H9 (cell line): ENCODE results near the gene ACOX3. TPM values are rescaled to one million over a fixed set of nuclear protein-coding genes. Genes with fewer than 3 reads are reported as not detected.
A peak's percentile ranks its signal among the peaks of the same experiment; 100 is the strongest.

Experiments
- DNase-seq: peaks from one replicate; pipeline ENCODE4 v3.0.0-alpha.2; 2017
- H2AFZ ChIP-seq: one replicate; pipeline ENCODE4 v1.6.1; 2013; ENCODE audit warnings: mild to moderate bottlenecking, low read length, control low read depth, moderate library complexity
- H2AK5ac ChIP-seq: 2 replicates; pipeline ENCODE4 v1.6.1; 2013; ENCODE audit warnings: low read length, control low read depth, mixed read lengths; ENCODE audit not compliant: insufficient read length
- H2BK120ac ChIP-seq: one replicate; pipeline ENCODE4 v1.6.1; 2013; ENCODE audit warnings: low read depth, mild to moderate bottlenecking, low read length, control low read depth, inconsistent platforms; ENCODE audit not compliant: poor library complexity, severe bottlenecking
- H2BK12ac ChIP-seq: 2 replicates; pipeline ENCODE4 v1.6.1; 2013; ENCODE audit warnings: low read length, control low read depth, mixed read lengths, low read depth; ENCODE audit not compliant: insufficient read length
- H2BK15ac ChIP-seq: 2 replicates; pipeline ENCODE4 v1.6.1; 2013; ENCODE audit warnings: low read depth, low read length, control low read depth
- H2BK20ac ChIP-seq: one replicate; pipeline ENCODE4 v1.6.1; 2013; ENCODE audit warnings: low read depth, mild to moderate bottlenecking, low read length, control low read depth, inconsistent platforms; ENCODE audit not compliant: poor library complexity, severe bottlenecking
- H2BK5ac ChIP-seq: 2 replicates; pipeline ENCODE4 v1.6.1; 2013; ENCODE audit warnings: low read length, control low read depth, mixed read lengths; ENCODE audit not compliant: insufficient read length
- H3K14ac ChIP-seq: 2 replicates; pipeline ENCODE4 v1.6.1; 2013; ENCODE audit warnings: low read length, control low read depth; ENCODE audit not compliant: insufficient read depth
- H3K18ac ChIP-seq: 2 replicates; pipeline ENCODE4 v1.6.1; 2013; ENCODE audit warnings: low read depth, mild to moderate bottlenecking, mixed read lengths, low read length, control low read depth; ENCODE audit not compliant: insufficient read length
- H3K23ac ChIP-seq: 2 replicates; pipeline ENCODE4 v1.6.1; 2013; ENCODE audit warnings: low read length, control low read depth, mixed read lengths, low read depth; ENCODE audit not compliant: insufficient read length
- H3K23me2 ChIP-seq: 2 replicates; pipeline ENCODE4 v1.6.1; 2013; ENCODE audit warnings: low read depth, mild to moderate bottlenecking, mixed read lengths, low read length, control low read depth; ENCODE audit not compliant: insufficient read length, poor library complexity, severe bottlenecking
- H3K27ac ChIP-seq: 2 replicates; pipeline ENCODE4 v1.5.1; 2013; ENCODE audit warnings: low read length, control low read depth, mixed read lengths, low read depth; ENCODE audit not compliant: insufficient read length
- H3K27me3 ChIP-seq: 2 replicates; pipeline ENCODE4 v1.6.1; 2013; ENCODE audit warnings: low read length, control low read depth, inconsistent platforms; ENCODE audit not compliant: insufficient read depth
- H3K4ac ChIP-seq: 2 replicates; pipeline ENCODE4 v1.6.1; 2013; ENCODE audit warnings: low read depth, mild to moderate bottlenecking, control low read depth, inconsistent platforms, low read length, moderate library complexity
- H3K4me1 ChIP-seq: 2 replicates; pipeline ENCODE4 v1.6.1; 2013; ENCODE audit warnings: low read length, control low read depth, inconsistent platforms; ENCODE audit not compliant: insufficient read depth
- H3K4me2 ChIP-seq: 2 replicates; pipeline ENCODE4 v1.6.1; 2013; ENCODE audit warnings: low read length, control low read depth, mixed read lengths; ENCODE audit not compliant: insufficient read length, insufficient read depth
- H3K56ac ChIP-seq: 2 replicates; pipeline ENCODE4 v1.6.1; 2013; ENCODE audit warnings: low read depth, mild to moderate bottlenecking, mixed read lengths, low read length, control low read depth; ENCODE audit not compliant: insufficient read length
- H3K79me1 ChIP-seq: 2 replicates; pipeline ENCODE4 v1.6.1; 2013; ENCODE audit warnings: low read depth, mild to moderate bottlenecking, moderate library complexity, low read length, control low read depth, inconsistent platforms; ENCODE audit not compliant: insufficient read depth, poor library complexity, severe bottlenecking
- H3K79me2 ChIP-seq: 2 replicates; pipeline ENCODE4 v1.6.1; 2013; ENCODE audit warnings: low read length, control low read depth, inconsistent platforms; ENCODE audit not compliant: insufficient read depth
- H3K9ac ChIP-seq: 2 replicates; pipeline ENCODE4 v1.6.1; 2013; ENCODE audit warnings: low read length, control low read depth, mixed read lengths; ENCODE audit not compliant: insufficient read length; ENCODE audit errors: extremely low read depth
- H3K9me3 ChIP-seq: one replicate; pipeline ENCODE4 v1.6.1; 2013; ENCODE audit warnings: low read depth, low read length, inconsistent platforms; ENCODE audit not compliant: control insufficient read depth
- H3T11ph ChIP-seq: one replicate; pipeline ENCODE4 v1.6.1; 2013; ENCODE audit warnings: mild to moderate bottlenecking, low read length, control low read depth, inconsistent platforms
- H4K20me1 ChIP-seq: one replicate; pipeline ENCODE4 v1.6.1; 2013; ENCODE audit not compliant: control insufficient read depth, insufficient read length, insufficient read depth
- H4K5ac ChIP-seq: 2 replicates; pipeline ENCODE4 v1.6.1; 2013; ENCODE audit warnings: low read depth, mild to moderate bottlenecking, mixed read lengths, low read length, control low read depth; ENCODE audit not compliant: insufficient read length
- H4K8ac ChIP-seq: replicated peaks from 2 replicates; pipeline ENCODE4 v1.6.1; 2013; ENCODE audit warnings: low read length, control low read depth, mixed read lengths, low read depth; ENCODE audit not compliant: insufficient read length
- H4K91ac ChIP-seq: 2 replicates; pipeline ENCODE4 v1.6.1; 2013; ENCODE audit warnings: low read depth, mild to moderate bottlenecking, moderate library complexity, mixed read lengths, low read length, control low read depth; ENCODE audit not compliant: insufficient read length
- H3K27ac Mint-ChIP-seq, 3 experiments: 2 replicates in 2 of 3; 3 replicates in 1 of 3; pipeline ENCODE4 v1.8.0; 2020 to 2021; ENCODE audit warnings: mixed read lengths in 3 of 3, mild to moderate bottlenecking in 1 of 3, moderate library complexity in 1 of 3
- H3K27me3 Mint-ChIP-seq: 2 replicates; pipeline ENCODE4 v1.8.0; 2021; ENCODE audit warnings: low read depth, mild to moderate bottlenecking, moderate library complexity, mixed read lengths
- H3K36me3 Mint-ChIP-seq, 3 experiments: 2 replicates in 2 of 3; 3 replicates in 1 of 3; pipeline ENCODE4 v1.8.0; 2020 to 2021; ENCODE audit warnings: low read depth in 3 of 3, mixed read lengths in 3 of 3; ENCODE audit not compliant: insufficient read depth in 1 of 3
- H3K4me1 Mint-ChIP-seq, 2 experiments: 2 replicates each; pipeline ENCODE4 v1.8.0; 2020; ENCODE audit warnings: mixed read lengths in 2 of 2
- H3K4me3 Mint-ChIP-seq, 2 experiments: 2 replicates in 1 of 2; 3 replicates in 1 of 2; pipeline ENCODE4 v1.8.0; 2020 to 2021; ENCODE audit warnings: mild to moderate bottlenecking in 2 of 2, mixed read lengths in 2 of 2, moderate library complexity in 1 of 2
- H3K9me3 Mint-ChIP-seq, 2 experiments: 2 replicates in 1 of 2; 3 replicates in 1 of 2; pipeline ENCODE4 v1.8.0; 2020; ENCODE audit warnings: mild to moderate bottlenecking in 2 of 2, mixed read lengths in 2 of 2, moderate library complexity in 1 of 2
- WGBS: extraction: QIAGEN DNeasy Blood & Tissue Kit; methylation state at CpG from one replicate; pipeline ENCODE4 v1.1.7; 2013; ENCODE audit warnings: missing lambda C conversion rate, low lambda C conversion rate, mixed read lengths; ENCODE audit not compliant: insufficient read length; ENCODE audit errors: extremely low coverage; 5-methylcytosine and 5-hydroxymethylcytosine counted together
- total RNA-seq: library from RNA; stranded (reverse); gene quantifications from 2 replicates; pipeline ENCODE4 v1.2.1, GENCODE V29; 2021
- TF ChIP-seq, protein P1 (sequence below): fragments of 200-600 bp; sonication (generic); conservative IDR thresholded peaks from 3 replicates; pipeline ENCODE4 v1.8.0; 2021; ENCODE audit warnings: antibody characterized with exemption, mild to moderate bottlenecking

Gene ACOX3
- total RNA-seq, 1 experiment from 2014 or later, result 13.8 TPM

DNA sequence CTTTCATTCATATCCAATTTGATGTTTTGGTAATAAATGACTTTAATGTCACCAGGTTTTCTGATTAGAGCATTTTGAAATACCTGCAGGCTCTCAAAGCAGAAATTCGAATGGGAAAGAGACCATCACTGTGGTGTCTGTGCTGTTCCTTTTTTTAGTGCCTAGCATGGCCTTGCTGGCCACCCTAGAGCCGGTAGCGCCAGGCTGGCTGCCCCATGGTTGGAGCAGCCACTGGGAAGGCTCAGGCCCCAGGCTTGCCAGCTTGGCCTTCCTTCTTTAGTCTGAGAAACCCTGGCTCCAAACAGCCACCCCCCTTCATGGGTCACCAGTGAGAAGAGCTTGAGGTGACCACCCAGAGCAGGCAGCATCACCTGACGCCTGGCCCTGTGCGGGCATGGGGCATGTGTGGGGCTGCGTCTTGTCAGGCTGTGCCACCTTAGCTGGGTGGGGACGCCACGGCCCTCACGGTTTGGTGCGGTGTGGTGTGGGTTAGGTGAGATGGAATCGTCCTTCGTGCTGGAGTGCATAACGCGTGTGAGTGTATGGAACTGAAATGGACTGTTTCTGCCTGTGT lies 30.0 kb upstream of the ACOX3 start:
- Histone ChIP-seq H2BK5ac (no peak overlapping the region), H3K9me3 (no peaks in the 10 kb centered on the region), H2BK12ac (no peak overlapping the region), H4K5ac (no peak overlapping the region), H3K56ac (no peak overlapping the region), H3K4me1 (no peaks in the 10 kb centered on the region), H2AFZ (no peak overlapping the region), H3K23ac (no peak overlapping the region), H4K91ac (no peak overlapping the region), H3K79me1 (no peaks in the 10 kb centered on the region), H3T11ph (no peak overlapping the region), H2BK15ac (no peak overlapping the region), H3K4me2 (no peak overlapping the region), H3K4ac (no peak overlapping the region), H3K79me2 (no peaks in the 10 kb centered on the region), H3K23me2 (no peaks in the 10 kb centered on the region), H3K14ac (no peak overlapping the region), H2BK120ac (no peak overlapping the region), H4K20me1 (no peaks in the 10 kb centered on the region), H2AK5ac (no peak overlapping the region), H4K8ac (no peak overlapping the region), H3K27ac (no peak overlapping the region), H3K18ac (no peak overlapping the region), H3K27me3 (no peaks in the 10 kb centered on the region), H3K9ac (no peak overlapping the region), H2BK20ac (no peak overlapping the region)
- no peaks in the 10 kb centered on the region for H3K27me3 Mint-ChIP-seq
- no peak overlapping the region for H3K4me3 Mint-ChIP-seq
- peak overlapping the region in 2 of 3 experiments; percentile 28 to 49; a peak in 2 of 7 replicates for H3K27ac Mint-ChIP-seq
- no peaks in the 10 kb centered on the region for H3K9me3 Mint-ChIP-seq
- TF ChIP-seq, protein P1, sequence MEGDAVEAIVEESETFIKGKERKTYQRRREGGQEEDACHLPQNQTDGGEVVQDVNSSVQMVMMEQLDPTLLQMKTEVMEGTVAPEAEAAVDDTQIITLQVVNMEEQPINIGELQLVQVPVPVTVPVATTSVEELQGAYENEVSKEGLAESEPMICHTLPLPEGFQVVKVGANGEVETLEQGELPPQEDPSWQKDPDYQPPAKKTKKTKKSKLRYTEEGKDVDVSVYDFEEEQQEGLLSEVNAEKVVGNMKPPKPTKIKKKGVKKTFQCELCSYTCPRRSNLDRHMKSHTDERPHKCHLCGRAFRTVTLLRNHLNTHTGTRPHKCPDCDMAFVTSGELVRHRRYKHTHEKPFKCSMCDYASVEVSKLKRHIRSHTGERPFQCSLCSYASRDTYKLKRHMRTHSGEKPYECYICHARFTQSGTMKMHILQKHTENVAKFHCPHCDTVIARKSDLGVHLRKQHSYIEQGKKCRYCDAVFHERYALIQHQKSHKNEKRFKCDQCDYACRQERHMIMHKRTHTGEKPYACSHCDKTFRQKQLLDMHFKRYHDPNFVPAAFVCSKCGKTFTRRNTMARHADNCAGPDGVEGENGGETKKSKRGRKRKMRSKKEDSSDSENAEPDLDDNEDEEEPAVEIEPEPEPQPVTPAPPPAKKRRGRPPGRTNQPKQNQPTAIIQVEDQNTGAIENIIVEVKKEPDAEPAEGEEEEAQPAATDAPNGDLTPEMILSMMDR, result no peak
- DNase-seq, result no peak
- WGBS, result no CpG with 5 or more reads among the region's 14 CpGs
- peaks cover 11% of the 10 kb centered on the region in 2 experiments for H3K4me1 Mint-ChIP-seq
- peaks cover 6 to 44% (median 42%) of the 10 kb centered on the region in 3 experiments; a peak in 6 of 7 replicates for H3K36me3 Mint-ChIP-seq
